ENCODE data around the gene OR10H4. TPM values are rescaled to one million over a fixed set of nuclear protein-coding genes. Genes with fewer than 3 reads are reported as not detected.
"Not testable (repeated sequence)": the region's sequence is repeated elsewhere in the genome, so short reads cannot be mapped to it uniquely, and the experiment has no call there.

Gene OR10H4
- polyA plus RNA-seq, 2 of the 4 experiments (the other 2 are of a cell fraction) = not detected

DNA sequence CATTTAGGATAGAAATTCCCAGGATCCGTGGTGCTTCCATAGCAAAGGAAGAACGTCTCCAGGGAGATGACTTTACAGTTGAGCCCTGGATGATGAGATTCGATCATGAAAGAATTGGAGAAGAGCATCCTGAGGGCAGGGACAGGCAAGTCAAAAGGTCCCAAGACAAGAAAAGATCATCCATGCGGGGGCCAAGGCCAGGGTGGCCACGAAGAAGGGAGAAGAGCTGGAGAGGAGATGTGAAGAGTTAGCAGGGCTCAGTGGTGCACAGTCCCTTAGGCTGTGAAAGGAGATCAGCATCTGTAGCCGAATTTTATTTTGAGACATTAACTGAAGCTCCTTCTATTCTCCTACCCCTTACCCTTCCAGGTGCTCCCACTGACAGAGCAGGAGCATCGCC, 28.9 kb downstream of the OR10H4 start:
- WGBS (ENCODE audit: missing lambda C conversion rate) = 0% methylated on average over 7 of the region's 7 CpGs
- CTCF ChIA-PET = no interaction called here
- no peak for FAIRE-seq
- TF ChIP-seq EP300 (IDR thresholded peaks at IDR 0.05) = no peak
- TF ChIP-seq ELK1 (IDR thresholded peaks at IDR 0.05; ENCODE audit: low read depth, low read length) = no peak
- TF ChIP-seq CHD4 (IDR thresholded peaks at IDR 0.05; ENCODE audit: borderline replicate concordance) = no peak
- no peak for TF ChIP-seq CTCF (IDR thresholded peaks at IDR 0.05)
- TF ChIP-seq MYC (IDR thresholded peaks at IDR 0.05; ENCODE audit: borderline replicate concordance, low read length) = no peak
- no peak for TF ChIP-seq FOSL2 (IDR thresholded peaks at IDR 0.05)
- no peak for TF ChIP-seq FOSL2 (CRISPR knock-in tag; IDR thresholded peaks at IDR 0.05)
- TF ChIP-seq, protein P1, sequence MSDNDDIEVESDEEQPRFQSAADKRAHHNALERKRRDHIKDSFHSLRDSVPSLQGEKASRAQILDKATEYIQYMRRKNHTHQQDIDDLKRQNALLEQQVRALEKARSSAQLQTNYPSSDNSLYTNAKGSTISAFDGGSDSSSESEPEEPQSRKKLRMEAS (IDR thresholded peaks at IDR 0.05) = no peak
- no peak for TF ChIP-seq NFE2L2 (conservative IDR thresholded peaks at IDR 0.05; ENCODE audit: low read length)
- TF ChIP-seq ZFP36 (IDR thresholded peaks at IDR 0.05; ENCODE audit: borderline replicate concordance, partially characterized antibody) = no peak
- no peak for TF ChIP-seq RAD21 (conservative IDR thresholded peaks at IDR 0.05 in 1 of 2, IDR thresholded peaks at IDR 0.05 in 1 of 2)
- no peak for TF ChIP-seq KDM1A (IDR thresholded peaks at IDR 0.05; ENCODE audit: low read depth)
- no peak for TF ChIP-seq HOXB5 (CRISPR knock-in tag; IDR thresholded peaks at IDR 0.05)
- no peak for TF ChIP-seq RFX5 (IDR thresholded peaks at IDR 0.05)
- no peak for TF ChIP-seq ATOH8 (CRISPR knock-in tag; IDR thresholded peaks at IDR 0.05; ENCODE audit: low read depth)
- TF ChIP-seq POLR2A (IDR thresholded peaks at IDR 0.05; ENCODE audit: low read length) = no peak
- Histone ChIP-seq H3K4me3 (no peak overlapping the region), H3K4me2 (no peak overlapping the region), H3K4me1 (no peaks in the 10 kb centered on the region), H3K9me3 (peaks cover under 1% of the 10 kb centered on the region; the same call in 2 of the 3 replicates), H3K27ac (no peak overlapping the region)
- no peak for ATAC-seq
- DNase-seq (ENCODE audit: low read depth in 1 of 2, low spot score in 1 of 2) = no peak
- POLR2A ChIA-PET = no interaction called here

- peaks cover 5% of the 10 kb centered on the region; the same call in 2 of the 3 replicates for H3K9me3 ChIP-seq
- FAIRE-seq (no peak), DNase-seq (ENCODE audit: low read depth in 1 of 2, low spot score in 1 of 2) (no peak), ATAC-seq (no peak)
- 63% methylated on average over 3 of the region's 4 CpGs for WGBS (ENCODE audit: missing lambda C conversion rate)
- CTCF ChIA-PET = no interaction called here
- no peak overlapping the region for H3K4me2 ChIP-seq
- no peak overlapping the region for H3K4me3 ChIP-seq
- H3K27ac ChIP-seq = no peak overlapping the region
- POLR2A ChIA-PET = no interaction called here
- TF ChIP-seq RAD21 (conservative IDR thresholded peaks at IDR 0.05 in 1 of 2, IDR thresholded peaks at IDR 0.05 in 1 of 2) (no peak), CEBPB (IDR thresholded peaks at IDR 0.05) (no peak), ZFP36 (IDR thresholded peaks at IDR 0.05; ENCODE audit: borderline replicate concordance, partially characterized antibody) (peak; percentile 8), JUN (IDR thresholded peaks at IDR 0.05) (no peak)
- H3K4me1 ChIP-seq = no peaks in the 10 kb centered on the region
These were observed 30.5 kb downstream of the OR10H4 start for GRCh38 chr19:15979293-15979692.

DNA sequence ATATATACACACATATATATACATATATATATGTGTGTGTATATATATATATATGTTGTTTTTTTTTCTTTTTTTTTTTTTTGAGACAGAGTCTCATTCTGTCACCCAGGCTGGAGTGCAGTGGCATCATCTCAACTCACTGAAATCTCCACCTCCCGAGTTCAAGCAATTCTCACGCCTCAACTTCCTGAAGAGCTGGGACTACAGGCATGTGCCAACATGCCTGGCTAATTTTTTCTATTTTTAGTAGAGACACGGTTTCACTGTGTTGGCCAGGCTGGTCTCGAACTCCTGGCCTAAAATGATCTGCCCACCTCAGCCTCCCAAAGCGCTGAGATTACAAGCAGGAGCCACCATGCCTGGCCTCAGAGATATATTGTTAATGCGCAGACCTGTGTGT, 37.0 kb downstream of the OR10H4 start:
- H3K27ac ChIP-seq; H3K4me3 ChIP-seq; ATAC-seq; POLR2A ChIA-PET; H3K4me1 ChIP-seq; H3K4me2 ChIP-seq; FAIRE-seq; H3K9me3 ChIP-seq; CTCF ChIA-PET; DNase-seq (ENCODE audit: low read depth in 1 of 2, low spot score in 1 of 2): not testable (repeated sequence)
- 33% methylated on average over 6 of the region's 6 CpGs for WGBS (ENCODE audit: missing lambda C conversion rate)
